ENCODE measurements around the gene MRPL52.
A peak's percentile ranks its signal among the peaks of the same experiment; 100 is the strongest.
"Not testable (repeated sequence)": the region's sequence is repeated elsewhere in the genome, so short reads cannot be mapped to it uniquely, and the experiment has no call there.

MRPL52 gene

GRCh38 chr14:22839159-22839779 lies 9.6 kb downstream of the MRPL52 start:
- no peak for DNase-seq

DNA sequence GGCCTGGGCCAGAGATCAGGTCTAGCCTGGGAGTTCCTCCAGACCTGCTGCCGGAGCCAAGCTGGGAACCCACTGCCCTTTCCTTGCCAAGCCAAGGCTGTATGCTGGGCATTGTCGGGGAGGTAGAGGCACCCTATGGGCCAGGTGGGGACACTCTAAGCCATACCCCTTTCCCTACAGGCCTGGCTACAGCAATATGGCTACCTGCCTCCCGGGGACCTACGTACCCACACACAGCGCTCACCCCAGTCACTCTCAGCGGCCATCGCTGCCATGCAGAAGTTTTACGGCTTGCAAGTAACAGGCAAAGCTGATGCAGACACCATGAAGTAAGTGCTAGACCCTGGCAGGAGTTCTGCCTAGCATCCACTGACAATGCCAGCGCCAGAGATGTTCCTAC lies 11.6 kb downstream of the MRPL52 start:
- no peak for DNase-seq

DNA sequence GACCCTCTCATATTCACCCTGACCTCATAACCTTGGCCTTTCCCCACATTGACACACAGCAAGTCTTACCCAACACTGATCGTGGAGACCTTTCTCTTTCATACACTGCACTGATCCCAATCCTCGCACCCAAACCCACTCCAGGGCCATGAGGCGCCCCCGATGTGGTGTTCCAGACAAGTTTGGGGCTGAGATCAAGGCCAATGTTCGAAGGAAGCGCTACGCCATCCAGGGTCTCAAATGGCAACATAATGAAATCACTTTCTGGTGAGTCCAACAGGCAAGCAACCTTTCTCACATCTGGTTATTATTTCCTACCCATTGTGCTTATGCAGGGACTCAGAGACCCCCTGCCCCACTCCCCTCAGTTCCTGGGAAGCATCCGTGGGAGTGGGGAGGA lies 12.1 kb downstream of the MRPL52 start:
- no peak for DNase-seq

- DNase-seq, result no peak
Measured at GRCh38 chr14:22842211-22843122, 12.8 kb downstream of the MRPL52 start.

DNA sequence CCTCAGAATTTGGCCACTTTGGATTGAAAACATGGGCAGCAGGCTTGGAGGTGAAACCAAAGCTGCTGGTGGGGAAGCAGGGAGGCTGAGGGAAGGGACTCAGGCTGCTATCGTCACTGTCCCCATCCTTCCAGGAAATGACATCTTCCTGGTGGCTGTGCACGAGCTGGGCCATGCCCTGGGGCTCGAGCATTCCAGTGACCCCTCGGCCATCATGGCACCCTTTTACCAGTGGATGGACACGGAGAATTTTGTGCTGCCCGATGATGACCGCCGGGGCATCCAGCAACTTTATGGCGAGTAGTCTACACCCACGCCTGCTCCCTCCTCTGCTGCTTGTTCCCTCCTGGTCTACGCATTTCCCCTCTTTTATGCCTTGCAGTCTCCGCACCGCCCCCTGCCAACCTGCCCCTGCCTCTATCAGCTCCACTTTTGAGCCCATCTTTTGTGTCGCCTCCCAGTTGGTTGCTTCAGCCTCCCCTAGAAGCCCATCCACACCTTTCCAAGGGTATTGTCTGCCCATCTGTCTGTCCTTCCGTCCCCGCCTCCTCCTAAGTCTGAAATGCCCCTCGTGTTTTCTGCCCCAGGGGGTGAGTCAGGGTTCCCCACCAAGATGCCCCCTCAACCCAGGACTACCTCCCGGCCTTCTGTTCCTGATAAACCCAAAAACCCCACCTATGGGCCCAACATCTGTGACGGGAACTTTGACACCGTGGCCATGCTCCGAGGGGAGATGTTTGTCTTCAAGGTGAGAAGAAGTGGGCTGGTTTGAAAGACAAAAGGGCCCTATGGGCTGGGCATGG lies 13.6 kb downstream of the MRPL52 start:
- no peak for DNase-seq

DNA sequence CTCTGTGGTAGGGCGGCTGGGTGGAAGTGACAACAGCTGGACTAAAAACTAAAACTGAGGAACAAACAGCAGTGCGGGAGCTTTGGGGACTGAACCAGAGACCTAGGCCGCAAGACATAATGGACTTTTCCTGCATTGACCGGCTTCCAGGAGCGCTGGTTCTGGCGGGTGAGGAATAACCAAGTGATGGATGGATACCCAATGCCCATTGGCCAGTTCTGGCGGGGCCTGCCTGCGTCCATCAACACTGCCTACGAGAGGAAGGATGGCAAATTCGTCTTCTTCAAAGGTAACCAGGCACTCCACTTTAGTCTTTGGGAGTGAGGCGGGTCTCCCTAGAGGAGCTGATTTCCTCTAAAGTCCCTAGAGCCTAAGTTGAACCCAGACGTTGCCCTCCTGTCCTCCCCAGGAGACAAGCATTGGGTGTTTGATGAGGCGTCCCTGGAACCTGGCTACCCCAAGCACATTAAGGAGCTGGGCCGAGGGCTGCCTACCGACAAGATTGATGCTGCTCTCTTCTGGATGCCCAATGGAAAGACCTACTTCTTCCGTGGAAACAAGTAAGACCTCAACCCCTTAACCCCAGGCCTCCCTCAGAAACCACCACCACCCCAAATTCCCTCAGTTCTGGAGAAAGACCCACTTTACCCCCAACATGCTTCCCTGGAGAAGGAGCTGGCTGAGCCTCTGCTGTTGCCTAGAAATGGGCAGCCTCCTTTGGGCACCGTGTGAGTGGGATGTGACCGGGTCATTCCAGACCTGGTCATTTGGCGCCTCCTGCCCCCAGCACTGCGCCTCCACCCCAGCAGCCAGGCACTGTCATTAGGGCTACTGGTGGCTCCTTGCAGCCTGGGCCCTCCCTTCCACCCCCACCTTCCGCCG lies 14.8 kb downstream of the MRPL52 start:
- no peak for DNase-seq

DNA sequence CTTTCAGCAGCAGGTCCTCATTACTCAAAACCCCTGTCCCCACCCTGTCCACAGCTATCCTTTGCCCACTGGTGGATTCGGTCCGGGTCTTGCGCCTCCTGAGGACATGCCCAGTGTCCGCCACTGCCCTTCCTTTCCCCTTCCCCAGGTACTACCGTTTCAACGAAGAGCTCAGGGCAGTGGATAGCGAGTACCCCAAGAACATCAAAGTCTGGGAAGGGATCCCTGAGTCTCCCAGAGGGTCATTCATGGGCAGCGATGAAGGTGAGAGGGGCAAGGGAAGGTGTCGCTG lies 15.4 kb downstream of the MRPL52 start:
- DNase-seq, result no peak

GRCh38 chr14:22845821-22846625 lies 16.3 kb downstream of the MRPL52 start:
- DNase-seq, result no peak

- DNase-seq, result no peak
Measured at GRCh38 chr14:22846811-22847307, 17.2 kb downstream of the MRPL52 start.

- DNase-seq, result no peak
Measured at GRCh38 chr14:22847661-22848341, 18.1 kb downstream of the MRPL52 start.

- DNase-seq, result no peak
Measured at GRCh38 chr14:22848351-22849164, 18.9 kb downstream of the MRPL52 start.

DNA sequence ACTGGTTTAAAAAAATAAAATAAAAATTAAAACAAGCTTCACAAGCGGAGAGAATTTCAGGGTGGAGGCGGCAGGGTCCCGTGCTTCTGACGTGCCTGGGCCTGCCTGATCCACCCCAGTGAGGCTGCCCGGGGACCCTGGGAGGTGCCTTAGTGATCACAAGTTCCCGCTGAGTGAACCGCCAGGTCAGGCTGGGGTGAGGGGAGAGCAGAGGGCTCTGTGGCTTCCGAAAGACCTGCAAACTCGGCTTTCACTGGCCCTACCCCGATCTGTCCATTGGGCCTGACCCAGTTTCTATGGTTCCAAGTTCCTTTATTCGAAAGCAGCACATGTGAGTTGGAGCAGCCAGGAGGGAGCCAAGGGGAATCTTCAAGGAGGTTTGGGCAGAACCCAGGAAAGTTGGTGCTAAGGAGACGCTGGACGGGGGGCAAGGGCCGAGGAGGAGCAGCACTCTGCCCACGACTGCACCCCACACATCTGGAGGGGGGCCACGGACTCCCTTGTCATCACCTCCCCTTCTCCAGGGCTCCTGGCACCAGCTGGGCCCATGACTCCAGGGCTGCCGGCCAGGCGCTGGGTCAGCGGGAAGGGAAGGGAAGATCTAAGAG lies 19.6 kb downstream of the MRPL52 start:
- no peak for DNase-seq

DNA sequence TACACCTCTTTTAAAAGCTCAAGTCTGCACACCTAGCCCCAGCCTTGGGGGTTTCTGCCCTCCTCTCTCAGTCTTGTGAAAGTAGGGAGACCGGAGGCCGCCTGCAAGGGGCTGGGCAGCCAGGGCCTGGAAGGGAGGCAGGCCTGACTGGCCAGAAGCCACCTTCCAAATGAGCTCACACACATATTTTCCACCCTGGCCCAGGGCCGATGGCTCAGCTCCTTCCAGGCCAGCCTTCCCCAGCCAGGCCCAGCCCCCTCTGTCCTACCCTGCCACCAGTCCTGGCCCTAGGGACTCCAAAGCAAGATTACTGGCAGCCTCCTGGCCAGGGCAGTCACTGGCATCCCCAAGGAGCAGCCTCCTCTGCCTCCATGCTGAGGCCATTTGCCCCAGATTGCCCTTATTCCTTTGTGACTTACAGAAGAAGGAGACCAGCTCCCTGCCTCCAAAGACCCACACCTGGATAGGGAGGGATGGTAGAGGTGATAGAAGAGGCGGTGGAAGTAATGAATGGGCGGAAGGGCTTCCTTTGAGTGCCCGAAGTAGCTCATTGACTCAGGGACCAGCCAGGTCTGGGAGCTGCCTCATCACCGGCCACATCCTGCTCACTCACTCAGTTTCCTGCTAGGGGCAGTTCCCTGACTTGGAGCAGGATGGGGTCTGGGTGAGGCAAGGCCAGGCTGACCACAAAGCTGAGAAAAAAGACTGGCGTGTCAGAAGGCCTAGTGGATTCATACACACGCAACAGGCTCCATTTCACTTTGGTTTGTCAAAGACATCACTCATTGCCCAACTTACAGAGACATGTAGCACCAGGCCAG lies 21.5 kb downstream of the MRPL52 start:
- DNase-seq, result no peak

DNA sequence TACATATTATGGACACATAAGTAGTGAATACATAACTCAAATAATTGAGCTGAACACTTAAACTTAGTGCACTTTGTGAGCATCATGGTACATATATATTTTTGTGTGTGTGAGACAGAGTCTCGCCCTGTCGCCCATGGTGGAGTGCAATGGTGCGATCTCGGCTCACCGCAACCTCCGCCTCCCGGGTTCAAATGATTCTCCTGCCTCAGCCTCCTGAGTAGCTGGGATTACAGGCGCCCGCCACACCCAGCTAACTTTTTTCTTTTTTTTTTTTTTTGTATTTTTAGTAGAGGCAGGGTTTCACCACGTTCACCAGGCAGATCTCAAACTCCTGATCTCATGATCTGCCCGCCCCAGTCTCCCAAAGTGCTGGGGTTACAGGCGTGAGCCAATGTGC lies 22.5 kb downstream of the MRPL52 start:
- DNase-seq, result not testable (repeated sequence)

DNA sequence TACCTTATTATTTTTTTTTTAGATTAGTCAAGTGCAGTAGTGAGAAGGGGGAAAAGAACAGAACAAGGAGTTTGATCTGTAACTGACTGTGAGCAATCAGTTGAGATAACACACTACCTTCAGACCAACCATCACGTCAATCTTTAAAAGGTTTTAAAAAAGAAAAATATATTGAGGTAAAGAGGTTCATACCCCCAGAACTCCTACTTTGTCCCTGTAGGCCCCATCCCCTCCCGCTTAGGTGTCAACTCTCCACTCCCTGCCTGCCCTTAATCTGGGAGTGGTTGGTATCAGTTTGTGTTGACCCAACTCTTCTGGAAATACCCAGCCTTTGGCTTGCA lies 22.9 kb downstream of the MRPL52 start:
- DNase-seq, result no peak

- DNase-seq, result peak; percentile 90
Measured at GRCh38 chr14:22852940-22853767, 23.5 kb downstream of the MRPL52 start.

- DNase-seq, result not testable (repeated sequence)
Measured at GRCh38 chr14:22854296-22854695, 24.6 kb downstream of the MRPL52 start.
